GM21576 (cell line): Measurements from ENCODE around the gene ZNF83.
A peak's percentile ranks its signal among the peaks of the same experiment; 100 is the strongest.
"Not testable (repeated sequence)": the region's sequence is repeated elsewhere in the genome, so short reads cannot be mapped to it uniquely, and the experiment has no call there.

Experiments
- ATAC-seq: cut with Tn5 transposase; IDR thresholded peaks from one replicate; pipeline ENCODE4 v1.9.1; 2021; ENCODE audit warnings: mild to moderate bottlenecking, moderate library complexity; ENCODE audit not compliant: unreplicated experiment

Gene ZNF83

GRCh38 chr19:52640916-52641315 is 2.8 kb upstream of the ZNF83 start:
- ATAC-seq, result no peak

- no peak for ATAC-seq
Observed at GRCh38 chr19:52639996-52640395, 1.8 kb upstream of the ZNF83 start.

- ATAC-seq, result peak; percentile 6
Observed at GRCh38 chr19:52638601-52639000, 446 bp upstream of the ZNF83 start.

GRCh38 chr19:52635786-52636570 is 2.2 kb downstream of the ZNF83 start:
- no peak for ATAC-seq

- not testable (repeated sequence) for ATAC-seq
Observed at GRCh38 chr19:52627441-52627840, 10.7 kb downstream of the ZNF83 start.

GRCh38 chr19:52626915-52627314 is 11.2 kb downstream of the ZNF83 start:
- no peak for ATAC-seq

GRCh38 chr19:52622261-52622660 is 15.9 kb downstream of the ZNF83 start:
- no peak for ATAC-seq

GRCh38 chr19:52621376-52621775 is 16.8 kb downstream of the ZNF83 start:
- no peak for ATAC-seq

GRCh38 chr19:52613299-52613906 is 24.8 kb downstream of the ZNF83 start:
- no peak for ATAC-seq

- no peak for ATAC-seq
Observed at GRCh38 chr19:52603558-52604207, 34.5 kb downstream of the ZNF83 start.

GRCh38 chr19:52602941-52603340 is 35.2 kb downstream of the ZNF83 start:
- no peak for ATAC-seq

GRCh38 chr19:52601974-52602366 is 36.2 kb downstream of the ZNF83 start:
- not testable (repeated sequence) for ATAC-seq

GRCh38 chr19:52601025-52601973 is 36.9 kb downstream of the ZNF83 start:
- peak; percentile 89 for ATAC-seq

- ATAC-seq, result peak; percentile 14
Observed at GRCh38 chr19:52600639-52601024, 37.5 kb downstream of the ZNF83 start.

GRCh38 chr19:52599241-52599640 is 38.9 kb downstream of the ZNF83 start:
- ATAC-seq, result no peak

GRCh38 chr19:52593441-52593840 is 44.7 kb downstream of the ZNF83 start:
- ATAC-seq, result not testable (repeated sequence)

GRCh38 chr19:52592301-52592700 is 45.9 kb downstream of the ZNF83 start:
- ATAC-seq, result no peak

- ATAC-seq, result no peak
Observed at GRCh38 chr19:52590728-52591127, 47.4 kb downstream of the ZNF83 start.

- ATAC-seq, result no peak
Observed at GRCh38 chr19:52585604-52586003, 52.6 kb downstream of the ZNF83 start.

- no peak for ATAC-seq
Observed at GRCh38 chr19:52584736-52585440, 53.3 kb downstream of the ZNF83 start.
